Fibroblast of lung (primary cell): Measurements from ENCODE around the gene ZBTB7C. TPM values are rescaled to one million over a fixed set of nuclear protein-coding genes. Genes with fewer than 3 reads are reported as not detected.

Source experiments
- DNase-seq, 2 donors: peaks; one replicate each; pipeline versions ENCODE4 v3.0.0 to v3.0.0-alpha.2; 2010; ENCODE audit warnings: low read depth in 2 of 2
- H2AFZ ChIP-seq: 2 replicates; pipeline ENCODE4 v1.5.1; 2012; ENCODE audit warnings: low read length, control low read depth, inconsistent platforms
- H3K27ac ChIP-seq: 2 replicates; pipeline ENCODE4 v1.5.1; 2011; ENCODE audit warnings: low read length, control low read depth; ENCODE audit not compliant: insufficient read depth
- H3K27me3 ChIP-seq: 2 replicates; pipeline ENCODE4 v1.5.1; 2011; ENCODE audit warnings: mild to moderate bottlenecking, low read length; ENCODE audit not compliant: control insufficient read depth, insufficient read depth
- H3K36me3 ChIP-seq: 2 replicates; pipeline ENCODE4 v1.5.1; 2011; ENCODE audit warnings: low read length; ENCODE audit not compliant: control insufficient read depth, insufficient read depth
- H3K4me1 ChIP-seq: 2 replicates; pipeline ENCODE4 v1.5.1; 2011; ENCODE audit warnings: low read length; ENCODE audit not compliant: control insufficient read depth, insufficient read depth; ENCODE audit errors: extremely low read depth
- H3K4me2 ChIP-seq: 2 replicates; pipeline ENCODE4 v1.5.1; 2011; ENCODE audit warnings: low read length, control low read depth; ENCODE audit not compliant: insufficient read depth; ENCODE audit errors: extremely low read depth
- H3K4me3 ChIP-seq, 4 experiments: fragments of 200-600 bp in 1 of 4; sonication (generic) in 1 of 4; replicated peaks in 1 of 4; 2 replicates each; pipeline ENCODE4 v1.5.1; 2011 to 2016; ENCODE audit warnings: low read length in 4 of 4, low read depth in 3 of 4, mild to moderate bottlenecking in 3 of 4, control low read depth in 2 of 4, inconsistent platforms in 1 of 4, mixed read lengths in 1 of 4; ENCODE audit not compliant: insufficient read depth in 1 of 4; ENCODE audit errors: control extremely low read depth in 1 of 4
- H3K79me2 ChIP-seq: 2 replicates; pipeline ENCODE4 v1.5.1; 2012; ENCODE audit warnings: mild to moderate bottlenecking, low read length, inconsistent platforms; ENCODE audit not compliant: control insufficient read depth, insufficient read depth
- H3K9ac ChIP-seq: 2 replicates; pipeline ENCODE4 v1.5.1; 2011; ENCODE audit warnings: mild to moderate bottlenecking, low read length, control low read depth; ENCODE audit not compliant: insufficient read depth
- H3K9me3 ChIP-seq: 2 replicates; pipeline ENCODE4 v1.5.1; 2012; ENCODE audit warnings: low read depth, low read length; ENCODE audit not compliant: control insufficient read depth, insufficient read depth
- H4K20me1 ChIP-seq: 2 replicates; pipeline ENCODE4 v1.5.1; 2011; ENCODE audit warnings: low read length; ENCODE audit not compliant: control insufficient read depth, insufficient read depth; ENCODE audit errors: extremely low read depth
- EZH2 ChIP-seq: IDR thresholded peaks from 2 replicates; pipeline ENCODE4 v1.5.1; 2012; ENCODE audit warnings: low read length, control low read depth, mild to moderate bottlenecking; ENCODE audit errors: missing control alignments
- polyA plus RNA-seq, 2 donors: library from polyadenylated mRNA; depleted of rRNA in 1 of 2; stranded (reverse) in 1 of 2; unstranded in 1 of 2; fragments of >200 nt; gene quantifications; 2 replicates each; pipeline ENCODE4 v1.2.1, GENCODE V29; 2011 to 2012; ENCODE audit warnings: missing spikeins in 1 of 2
- total RNA-seq: library from RNA; depleted of rRNA; stranded (reverse); fragments of >200 nt; gene quantifications from 2 replicates; pipeline ENCODE4 v1.2.1, GENCODE V29; 2014
- TF ChIP-seq, protein P1 (sequence below), 2 donors: IDR thresholded peaks in 1 of 2; conservative IDR thresholded peaks in 1 of 2; 1 replicate in 1 of 2; 2 replicates in 1 of 2; pipeline ENCODE4 v1.5.1; 2011 to 2012; ENCODE audit warnings: low read length in 2 of 2, control low read depth in 1 of 2, inconsistent platforms in 1 of 2, low read depth in 1 of 2, mild to moderate bottlenecking in 1 of 2

The ZBTB7C gene
- total and polyA plus RNA-seq, 2 donors (not counting 1 experiment from before 2014, with no cell fraction given) = 0.19 to 0.33 TPM

DNA sequence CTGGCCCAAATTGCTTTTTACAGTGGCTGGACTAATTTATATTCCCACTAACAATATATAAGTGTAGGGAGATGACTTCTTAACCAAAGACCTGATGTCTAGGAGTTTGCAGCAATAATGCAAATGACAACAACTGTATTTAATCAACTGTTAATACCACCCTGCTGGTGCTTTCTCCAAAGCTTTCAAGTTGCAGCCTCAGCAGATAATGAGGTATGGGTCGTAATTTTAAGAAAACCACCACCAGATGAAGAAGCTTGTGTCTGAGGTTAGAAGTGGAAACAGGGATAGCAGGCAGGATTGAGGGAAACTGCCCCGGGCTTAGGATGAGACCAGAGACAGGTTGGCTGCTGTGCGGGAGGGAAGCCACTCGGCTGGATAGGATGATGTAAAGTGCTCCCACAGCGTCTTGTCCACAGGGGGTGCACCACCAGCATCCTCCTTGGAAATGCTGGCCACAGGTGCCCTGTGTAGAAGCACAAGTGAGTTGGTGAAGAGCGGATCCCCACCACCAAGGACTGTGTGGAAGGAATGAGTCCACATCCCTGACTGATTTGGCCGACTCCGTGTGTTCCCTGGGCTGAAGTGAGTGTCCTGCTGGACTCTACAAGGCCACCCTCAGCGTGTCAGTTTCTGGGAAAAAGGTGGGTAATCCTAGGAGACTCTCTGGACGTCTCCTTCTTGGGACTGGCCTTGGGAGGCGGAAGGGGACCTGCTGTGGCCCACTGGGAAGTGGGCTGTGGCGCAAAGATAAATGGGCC lies 402.6 kb downstream of the ZBTB7C start:
- H3K4me3 ChIP-seq = no peak overlapping the region
- H3K27ac ChIP-seq = no peak overlapping the region
- H2AFZ ChIP-seq = no peak overlapping the region
- H3K4me1 ChIP-seq = no peaks in the 10 kb centered on the region
- H3K36me3 ChIP-seq = no peaks in the 10 kb centered on the region
- H3K27me3 ChIP-seq = no peaks in the 10 kb centered on the region
- TF ChIP-seq EZH2 = no peak
- TF ChIP-seq, protein P1, sequence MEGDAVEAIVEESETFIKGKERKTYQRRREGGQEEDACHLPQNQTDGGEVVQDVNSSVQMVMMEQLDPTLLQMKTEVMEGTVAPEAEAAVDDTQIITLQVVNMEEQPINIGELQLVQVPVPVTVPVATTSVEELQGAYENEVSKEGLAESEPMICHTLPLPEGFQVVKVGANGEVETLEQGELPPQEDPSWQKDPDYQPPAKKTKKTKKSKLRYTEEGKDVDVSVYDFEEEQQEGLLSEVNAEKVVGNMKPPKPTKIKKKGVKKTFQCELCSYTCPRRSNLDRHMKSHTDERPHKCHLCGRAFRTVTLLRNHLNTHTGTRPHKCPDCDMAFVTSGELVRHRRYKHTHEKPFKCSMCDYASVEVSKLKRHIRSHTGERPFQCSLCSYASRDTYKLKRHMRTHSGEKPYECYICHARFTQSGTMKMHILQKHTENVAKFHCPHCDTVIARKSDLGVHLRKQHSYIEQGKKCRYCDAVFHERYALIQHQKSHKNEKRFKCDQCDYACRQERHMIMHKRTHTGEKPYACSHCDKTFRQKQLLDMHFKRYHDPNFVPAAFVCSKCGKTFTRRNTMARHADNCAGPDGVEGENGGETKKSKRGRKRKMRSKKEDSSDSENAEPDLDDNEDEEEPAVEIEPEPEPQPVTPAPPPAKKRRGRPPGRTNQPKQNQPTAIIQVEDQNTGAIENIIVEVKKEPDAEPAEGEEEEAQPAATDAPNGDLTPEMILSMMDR (conservative IDR thresholded peaks at IDR 0.05 in 1 of 2, IDR thresholded peaks at IDR 0.05 in 1 of 2; ENCODE audit: low read depth in 1 of 2, low read length in 2 of 2) = no peak
- no peak overlapping the region for H3K9ac ChIP-seq
- H3K79me2 ChIP-seq = no peaks in the 10 kb centered on the region
- H3K9me3 ChIP-seq = no peaks in the 10 kb centered on the region
- no peaks in the 10 kb centered on the region for H4K20me1 ChIP-seq
- DNase-seq = no peak
- no peak overlapping the region for H3K4me2 ChIP-seq

DNA sequence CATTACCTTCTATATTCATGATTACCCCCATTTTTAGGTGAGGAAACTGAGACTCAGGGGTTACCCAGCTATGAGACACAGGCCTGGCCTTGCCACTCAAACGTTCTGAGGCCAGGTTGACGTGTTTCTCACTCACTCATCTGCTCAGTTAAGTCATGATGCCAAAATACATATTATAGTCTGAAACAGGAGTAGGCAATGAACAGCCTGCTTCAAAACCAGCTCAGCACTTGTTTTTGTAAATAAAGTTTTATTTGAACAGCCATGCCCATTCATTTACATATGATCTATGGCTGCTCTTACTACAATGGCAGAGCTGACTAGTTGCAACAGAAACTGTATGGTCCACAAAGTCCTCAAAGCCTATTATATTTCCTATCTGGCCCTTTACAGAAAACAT lies 404.6 kb downstream of the ZBTB7C start:
- Histone ChIP-seq H3K27me3 (no peaks in the 10 kb centered on the region), H3K27ac (no peak overlapping the region), H4K20me1 (no peaks in the 10 kb centered on the region), H3K36me3 (no peaks in the 10 kb centered on the region), H3K4me1 (no peaks in the 10 kb centered on the region), H3K9ac (no peak overlapping the region), H3K4me2 (no peak overlapping the region), H2AFZ (no peak overlapping the region), H3K79me2 (no peaks in the 10 kb centered on the region), H3K4me3 (no peak overlapping the region), H3K9me3 (no peaks in the 10 kb centered on the region)
- DNase-seq = no peak
- no peak for TF ChIP-seq EZH2
- TF ChIP-seq, protein P1 (conservative IDR thresholded peaks at IDR 0.05 in 1 of 2, IDR thresholded peaks at IDR 0.05 in 1 of 2; ENCODE audit: low read depth in 1 of 2, low read length in 2 of 2) = no peak

DNA sequence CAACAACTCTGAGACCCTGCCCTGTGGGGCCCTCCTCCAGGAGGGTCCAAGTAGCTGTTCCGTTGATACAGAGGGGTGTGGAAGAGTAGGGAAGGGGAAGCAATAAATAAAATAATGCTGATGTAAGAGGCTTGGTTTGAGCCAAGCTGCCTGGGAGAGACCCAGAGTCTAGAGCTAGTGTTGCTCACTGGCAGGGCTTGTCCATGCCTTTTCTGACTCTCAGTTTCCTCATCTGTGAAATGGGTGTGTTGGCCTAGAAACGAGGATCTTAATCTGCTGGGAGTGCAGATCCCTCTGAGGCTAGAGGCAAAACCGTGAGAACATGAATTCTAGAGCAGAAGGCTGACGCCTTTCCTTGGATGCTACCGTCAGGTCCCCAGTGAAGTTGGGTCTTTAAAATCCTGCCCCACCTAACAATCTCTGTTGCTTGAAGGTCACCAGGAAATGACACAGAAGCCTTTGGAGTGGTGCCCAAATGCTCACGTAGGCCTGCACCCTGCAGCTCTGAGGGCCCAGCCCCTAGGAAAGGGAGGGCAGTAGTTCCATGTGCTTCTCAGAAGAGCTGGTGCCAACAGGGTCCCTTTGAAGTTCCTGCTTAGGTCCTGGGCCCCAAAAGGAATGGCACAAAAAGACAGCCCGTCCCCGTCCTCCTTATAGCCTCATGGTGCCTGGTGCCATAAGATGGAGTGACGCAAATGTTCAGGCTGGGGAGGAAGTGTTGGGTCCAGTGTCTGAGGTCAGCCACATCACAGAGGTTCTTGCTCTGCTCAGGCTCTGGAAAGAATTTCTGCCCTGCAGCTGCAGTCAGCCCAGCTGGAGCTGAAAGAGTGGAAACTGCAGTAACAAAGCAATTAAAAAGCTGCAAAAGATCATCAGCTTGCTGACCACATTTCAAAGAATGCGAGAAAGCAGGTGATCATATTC lies 405.5 kb downstream of the ZBTB7C start:
- Histone ChIP-seq H3K9me3 (no peaks in the 10 kb centered on the region), H3K9ac (no peak overlapping the region), H3K27ac (no peak overlapping the region), H3K79me2 (no peaks in the 10 kb centered on the region), H4K20me1 (no peaks in the 10 kb centered on the region), H3K4me2 (no peak overlapping the region), H3K36me3 (no peaks in the 10 kb centered on the region), H3K4me3 (no peak overlapping the region), H3K27me3 (no peaks in the 10 kb centered on the region), H2AFZ (no peak overlapping the region), H3K4me1 (no peaks in the 10 kb centered on the region)
- TF ChIP-seq, protein P1 (conservative IDR thresholded peaks at IDR 0.05 in 1 of 2, IDR thresholded peaks at IDR 0.05 in 1 of 2; ENCODE audit: low read depth in 1 of 2, low read length in 2 of 2) = no peak
- TF ChIP-seq EZH2 = no peak
- peak; percentile 30 to 36 for DNase-seq
